Measurements from ENCODE around the gene LCN12.

LCN12 gene

GRCh38 chr9:136951541-136952320 is at the start of gene LCN12:
Gene LCN12, plus strand, starts transcription at chr9:136952273. Its CDS starts 55 bp downstream, at chr9:136952328.
- in situ Hi-C loops (cut with HindIII; ENCODE audit: low pct_ligation_motif_present, low pct_unique_long_range_greater_than_20kb, low sequenced_read_pairs) = no loop called here
- DNase-seq = no peak

- in situ Hi-C loops (cut with HindIII; ENCODE audit: low pct_ligation_motif_present, low pct_unique_long_range_greater_than_20kb, low sequenced_read_pairs) = no loop called here
Measured at GRCh38 chr9:136903041-136903554, 49.0 kb upstream of the LCN12 start.

GRCh38 chr9:136906266-136906665 is 45.8 kb upstream of the LCN12 start:
- in situ Hi-C loops (cut with HindIII; ENCODE audit: low pct_ligation_motif_present, low pct_unique_long_range_greater_than_20kb, low sequenced_read_pairs) = no loop called here
- no peak for DNase-seq

More at GRCh38 chr9:136903041-136903554, 49.0 kb upstream of the LCN12 start:
- no peak for DNase-seq

- in situ Hi-C loops (cut with HindIII; ENCODE audit: low pct_ligation_motif_present, low pct_unique_long_range_greater_than_20kb, low sequenced_read_pairs) = no loop called here
- no peak for DNase-seq
Measured at GRCh38 chr9:136907011-136907914, 44.8 kb upstream of the LCN12 start.

GRCh38 chr9:136910197-136910900 is 41.7 kb upstream of the LCN12 start:
- in situ Hi-C loops (cut with HindIII; ENCODE audit: low pct_ligation_motif_present, low pct_unique_long_range_greater_than_20kb, low sequenced_read_pairs) = no loop called here

GRCh38 chr9:136910901-136911245 is 41.2 kb upstream of the LCN12 start:
- no peak for DNase-seq
- in situ Hi-C loops (cut with HindIII; ENCODE audit: low pct_ligation_motif_present, low pct_unique_long_range_greater_than_20kb, low sequenced_read_pairs) = no loop called here

More at GRCh38 chr9:136910197-136910900, 41.7 kb upstream of the LCN12 start:
- DNase-seq = no peak

- in situ Hi-C loops (cut with HindIII; ENCODE audit: low pct_ligation_motif_present, low pct_unique_long_range_greater_than_20kb, low sequenced_read_pairs) = no loop called here
- no peak for DNase-seq
Measured at GRCh38 chr9:136913701-136914438, 38.2 kb upstream of the LCN12 start.

- in situ Hi-C loops (cut with HindIII; ENCODE audit: low pct_ligation_motif_present, low pct_unique_long_range_greater_than_20kb, low sequenced_read_pairs) = no loop called here
- no peak for DNase-seq
Measured at GRCh38 chr9:136915632-136916329, 36.3 kb upstream of the LCN12 start.

GRCh38 chr9:136916330-136917184 is 35.5 kb upstream of the LCN12 start:
- no peak for DNase-seq
- in situ Hi-C loops (cut with HindIII; ENCODE audit: low pct_ligation_motif_present, low pct_unique_long_range_greater_than_20kb, low sequenced_read_pairs) = no loop called here

GRCh38 chr9:136917902-136918301 is 34.2 kb upstream of the LCN12 start:
- DNase-seq = no peak
- in situ Hi-C loops (cut with HindIII; ENCODE audit: low pct_ligation_motif_present, low pct_unique_long_range_greater_than_20kb, low sequenced_read_pairs) = no loop called here

- in situ Hi-C loops (cut with HindIII; ENCODE audit: low pct_ligation_motif_present, low pct_unique_long_range_greater_than_20kb, low sequenced_read_pairs) = no loop called here
- DNase-seq = no peak
Measured at GRCh38 chr9:136920069-136920468, 32.0 kb upstream of the LCN12 start.

- no peak for DNase-seq
- in situ Hi-C loops (cut with HindIII; ENCODE audit: low pct_ligation_motif_present, low pct_unique_long_range_greater_than_20kb, low sequenced_read_pairs) = no loop called here
Measured at GRCh38 chr9:136920734-136921231, 31.3 kb upstream of the LCN12 start.

- no peak for DNase-seq
- in situ Hi-C loops (cut with HindIII; ENCODE audit: low pct_ligation_motif_present, low pct_unique_long_range_greater_than_20kb, low sequenced_read_pairs) = no loop called here
Measured at GRCh38 chr9:136921307-136921706, 30.8 kb upstream of the LCN12 start.

- DNase-seq = no peak
- in situ Hi-C loops (cut with HindIII; ENCODE audit: low pct_ligation_motif_present, low pct_unique_long_range_greater_than_20kb, low sequenced_read_pairs) = no loop called here
Measured at GRCh38 chr9:136921718-136922117, 30.4 kb upstream of the LCN12 start.

- DNase-seq = no peak
- in situ Hi-C loops (cut with HindIII; ENCODE audit: low pct_ligation_motif_present, low pct_unique_long_range_greater_than_20kb, low sequenced_read_pairs) = no loop called here
Measured at GRCh38 chr9:136922540-136922939, 29.5 kb upstream of the LCN12 start.

- in situ Hi-C loops (cut with HindIII; ENCODE audit: low pct_ligation_motif_present, low pct_unique_long_range_greater_than_20kb, low sequenced_read_pairs) = no loop called here
- DNase-seq = no peak
Measured at GRCh38 chr9:136923881-136924280, 28.2 kb upstream of the LCN12 start.
